Tongue (tissue), 2 donors: ENCODE measurements around the gene MAP7D3. TPM values are rescaled to one million over a fixed set of nuclear protein-coding genes. Genes with fewer than 3 reads are reported as not detected.
"Not testable (repeated sequence)": the region's sequence is repeated elsewhere in the genome, so short reads cannot be mapped to it uniquely, and the experiment has no call there.

Source experiments
- DNase-seq: peaks from one replicate; pipeline ENCODE4 v3.0.0-alpha.2; 2015
- total RNA-seq: library from RNA; depleted of rRNA; stranded (reverse); fragments of >200 nt; gene quantifications from one replicate; pipeline ENCODE4 v1.2.3, GENCODE V29; 2014

The MAP7D3 gene
- total RNA-seq, 1 donor from 2014 or later, result 10.7 TPM

GRCh38 chrX:136250191-136251040 lies 784 bp downstream of the MAP7D3 start:
- peak; percentile 30 for DNase-seq

GRCh38 chrX:136246201-136246600 lies 5.0 kb downstream of the MAP7D3 start:
- no peak for DNase-seq

GRCh38 chrX:136237849-136238248 lies 13.4 kb downstream of the MAP7D3 start:
- DNase-seq, result not testable (repeated sequence)

- DNase-seq, result no peak
Observed at GRCh38 chrX:136237074-136237473, 14.1 kb downstream of the MAP7D3 start.

- no peak for DNase-seq
Observed at GRCh38 chrX:136228839-136229207, 22.4 kb downstream of the MAP7D3 start.

GRCh38 chrX:136227948-136228838 lies 23.0 kb downstream of the MAP7D3 start:
- no peak for DNase-seq

- no peak for DNase-seq
Observed at GRCh38 chrX:136227074-136227473, 24.1 kb downstream of the MAP7D3 start.

- no peak for DNase-seq
Observed at GRCh38 chrX:136221851-136222513, 29.2 kb downstream of the MAP7D3 start.

- no peak for DNase-seq
Observed at GRCh38 chrX:136220951-136221350, 30.2 kb downstream of the MAP7D3 start.

GRCh38 chrX:136220540-136220939 lies 30.7 kb downstream of the MAP7D3 start:
- no peak for DNase-seq

- no peak for DNase-seq
Observed at GRCh38 chrX:136219893-136220292, 31.3 kb downstream of the MAP7D3 start.

GRCh38 chrX:136215559-136215958 lies 35.6 kb downstream of the MAP7D3 start:
- no peak for DNase-seq

- no peak for DNase-seq
Observed at GRCh38 chrX:136214551-136214950, 36.6 kb downstream of the MAP7D3 start.

- DNase-seq, result no peak
Observed at GRCh38 chrX:136212557-136213111, 38.6 kb downstream of the MAP7D3 start.

GRCh38 chrX:136211766-136212556 lies 39.2 kb downstream of the MAP7D3 start:
- DNase-seq, result no peak

- DNase-seq, result no peak
Observed at GRCh38 chrX:136210806-136211205, 40.4 kb downstream of the MAP7D3 start.

GRCh38 chrX:136210243-136210642 lies 41.0 kb downstream of the MAP7D3 start:
- no peak for DNase-seq

GRCh38 chrX:136209751-136210150 lies 41.4 kb downstream of the MAP7D3 start:
- no peak for DNase-seq

- DNase-seq, result no peak
Observed at GRCh38 chrX:136209016-136209738, 42.0 kb downstream of the MAP7D3 start.

- no peak for DNase-seq
Observed at GRCh38 chrX:136207546-136207945, 43.7 kb downstream of the MAP7D3 start.

GRCh38 chrX:136206916-136207315 lies 44.3 kb downstream of the MAP7D3 start:
- no peak for DNase-seq
